HG02852 (cell line): ENCODE measurements around the gene PMF1.
"Not testable (repeated sequence)": the region's sequence is repeated elsewhere in the genome, so short reads cannot be mapped to it uniquely, and the experiment has no call there.

Experiments
- ATAC-seq: cut with Tn5 transposase; IDR thresholded peaks from one replicate; pipeline ENCODE4 v1.9.1; 2021; ENCODE audit warnings: mild to moderate bottlenecking, moderate library complexity; ENCODE audit not compliant: unreplicated experiment

PMF1 gene

DNA sequence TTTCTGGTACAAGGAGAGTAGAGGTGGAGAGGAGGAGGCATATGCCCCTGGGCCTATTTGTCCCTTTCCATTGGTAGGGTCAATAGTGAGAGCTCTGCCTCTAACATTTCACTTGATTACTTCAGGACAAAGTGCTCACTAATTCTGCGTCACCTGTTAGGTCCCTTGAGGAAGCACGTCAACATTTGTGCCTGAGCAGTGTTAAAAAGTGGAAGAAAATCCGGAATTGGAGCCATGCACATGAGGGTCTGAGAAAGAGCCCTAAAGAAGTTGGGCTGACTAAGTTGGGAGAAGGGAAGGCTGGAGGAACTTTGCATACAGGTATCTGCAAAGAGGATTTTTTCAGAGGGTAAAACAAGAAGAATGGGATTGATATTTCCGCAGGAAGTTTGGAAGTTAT, 17.0 kb upstream of the PMF1 start:
- no peak for ATAC-seq

DNA sequence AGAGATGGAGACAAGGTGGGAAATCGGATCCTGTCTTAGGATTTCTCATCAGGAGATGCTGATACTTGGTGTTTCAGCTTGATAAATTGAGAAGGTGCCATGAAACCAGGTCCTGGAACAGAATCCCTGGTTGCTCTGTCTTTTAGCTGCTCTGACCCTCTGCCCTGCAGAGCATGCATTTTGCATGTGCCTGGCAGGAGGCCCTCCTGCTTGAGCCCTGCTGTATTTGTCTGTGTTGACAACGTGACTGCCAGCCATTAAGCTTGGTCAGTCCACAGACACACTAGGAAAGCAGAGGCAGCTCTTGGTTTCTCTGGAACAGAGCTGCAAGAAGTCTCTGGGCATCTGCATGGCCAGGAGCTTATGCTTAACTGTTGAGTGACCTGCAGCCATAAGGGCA, 16.4 kb upstream of the PMF1 start:
- ATAC-seq = no peak

- no peak for ATAC-seq
Measured at GRCh38 chr1:156198831-156199349, 13.9 kb upstream of the PMF1 start.

DNA sequence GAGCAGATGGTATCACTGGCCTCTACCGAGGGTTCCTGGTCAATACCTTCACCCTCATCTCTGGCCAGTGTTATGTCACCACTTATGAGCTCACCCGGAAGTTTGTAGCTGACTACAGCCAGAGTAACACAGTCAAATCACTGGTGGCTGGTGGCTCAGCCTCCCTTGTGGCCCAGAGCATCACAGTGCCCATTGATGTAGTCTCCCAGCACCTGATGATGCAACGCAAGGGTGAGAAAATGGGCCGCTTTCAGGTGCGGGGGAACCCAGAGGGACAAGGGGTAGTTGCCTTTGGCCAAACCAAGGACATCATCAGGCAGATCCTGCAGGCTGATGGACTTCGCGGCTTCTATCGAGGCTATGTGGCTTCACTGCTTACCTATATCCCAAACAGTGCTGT, 12.8 kb upstream of the PMF1 start:
- no peak for ATAC-seq

DNA sequence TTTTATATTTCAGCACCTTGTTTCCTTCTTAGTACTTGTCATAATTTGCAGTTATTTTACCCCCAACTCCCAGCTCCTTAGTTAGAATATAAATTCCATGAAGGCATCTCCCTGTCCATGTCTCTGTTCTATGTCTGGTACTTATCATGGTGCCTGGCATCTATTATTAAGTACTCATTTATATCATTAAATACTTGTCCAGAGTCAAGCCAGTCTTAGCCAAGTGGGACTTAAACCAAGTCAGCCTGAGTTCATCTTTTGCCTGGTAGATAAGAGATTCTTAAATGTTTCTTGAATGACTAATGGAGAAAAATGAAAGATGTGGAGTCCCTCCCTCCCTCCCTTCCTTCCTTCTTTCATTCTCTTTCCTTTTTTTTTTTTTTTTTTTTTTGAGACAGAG, 9.5 kb upstream of the PMF1 start:
- ATAC-seq = no peak

- no peak for ATAC-seq
Measured at GRCh38 chr1:156204686-156205085, 8.1 kb upstream of the PMF1 start.

- no peak for ATAC-seq
Measured at GRCh38 chr1:156211243-156211642, 1.6 kb upstream of the PMF1 start.

DNA sequence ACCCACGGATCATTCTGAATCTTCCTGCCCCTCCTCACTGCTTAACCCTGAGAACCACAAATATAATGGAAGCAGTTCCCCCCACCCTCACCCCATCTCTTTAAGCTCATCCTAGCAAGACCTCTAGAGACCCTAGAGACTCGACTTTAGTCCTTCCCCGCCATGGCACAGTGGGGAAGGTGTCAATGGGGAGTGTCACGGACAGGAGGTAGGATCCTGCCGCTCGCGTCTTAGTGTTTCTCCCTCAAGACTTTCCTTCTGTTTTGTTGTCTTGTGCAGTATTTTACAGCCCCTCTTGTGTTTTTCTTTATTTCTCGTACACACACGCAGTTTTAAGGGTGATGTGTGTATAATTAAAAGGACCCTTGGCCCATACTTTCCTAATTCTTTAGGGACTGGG, 677 bp upstream of the PMF1 start:
- no peak for ATAC-seq

DNA sequence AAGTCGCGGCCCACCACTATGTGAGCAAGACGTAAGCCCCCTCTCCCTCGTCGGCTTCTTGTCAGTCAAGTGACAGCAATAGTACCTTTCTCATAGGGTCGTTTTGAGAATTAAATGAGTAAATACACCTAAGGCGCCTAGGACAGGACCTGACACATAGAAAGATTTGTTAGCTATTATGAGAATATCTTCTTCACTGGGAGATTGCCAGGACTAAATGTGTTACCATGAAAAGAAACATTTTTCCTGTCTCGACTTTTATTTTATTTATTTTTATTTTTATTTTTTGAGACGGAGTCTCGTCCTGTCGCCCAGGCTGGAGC, 798 bp downstream of the PMF1 start:
- no peak for ATAC-seq

- ATAC-seq = no peak
Measured at GRCh38 chr1:156214024-156214748, 1.4 kb downstream of the PMF1 start.

- not testable (repeated sequence) for ATAC-seq
Measured at GRCh38 chr1:156216361-156217086, 3.7 kb downstream of the PMF1 start.

- ATAC-seq = no peak
Measured at GRCh38 chr1:156217871-156218270, 5.1 kb downstream of the PMF1 start.

DNA sequence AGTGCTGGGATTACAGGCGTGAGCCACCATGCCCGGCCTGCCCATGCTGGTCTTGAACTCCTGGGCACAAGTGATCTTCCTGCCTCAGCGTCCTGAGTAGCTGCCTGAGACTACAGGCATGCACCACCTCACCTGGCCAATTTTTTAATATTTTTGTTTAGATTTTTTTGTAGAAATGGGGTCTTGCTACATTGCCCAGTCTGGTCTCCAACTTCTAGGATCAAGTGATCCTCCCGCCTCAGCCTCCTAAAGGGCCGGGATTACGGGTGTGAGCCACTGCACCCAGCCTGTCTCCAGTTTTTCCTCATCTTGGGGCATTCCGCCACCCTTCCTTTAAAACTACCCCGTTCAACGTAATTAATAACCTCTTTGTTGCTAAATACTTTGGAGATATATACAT, 7.4 kb downstream of the PMF1 start:
- no peak for ATAC-seq

- ATAC-seq = no peak
Measured at GRCh38 chr1:156221986-156222692, 9.3 kb downstream of the PMF1 start.

GRCh38 chr1:156225677-156226014, 12.8 kb downstream of the PMF1 start:
- no peak for ATAC-seq

DNA sequence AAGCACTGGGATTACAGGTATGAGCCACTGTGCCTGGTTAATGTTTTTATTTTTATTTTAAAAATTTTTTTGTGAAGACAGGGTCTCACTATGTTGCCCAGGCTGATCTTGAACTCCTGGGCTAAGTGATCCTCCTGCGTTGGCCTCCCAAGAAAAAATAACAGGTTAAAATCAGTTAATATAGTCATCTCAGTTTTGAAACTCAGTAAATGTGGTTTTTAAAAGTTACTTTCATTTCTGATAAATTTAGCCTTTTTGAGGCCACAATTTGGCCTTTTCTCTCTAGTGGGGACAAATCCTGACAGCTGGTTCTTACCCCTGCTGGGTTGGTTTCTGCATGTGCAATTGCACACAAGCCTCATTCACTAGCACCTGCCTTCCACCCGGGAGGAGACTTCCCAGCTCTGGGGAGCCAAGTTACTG, 13.3 kb downstream of the PMF1 start:
- ATAC-seq = peak; percentile 68

GRCh38 chr1:156226782-156227181, 14.0 kb downstream of the PMF1 start:
- no peak for ATAC-seq

DNA sequence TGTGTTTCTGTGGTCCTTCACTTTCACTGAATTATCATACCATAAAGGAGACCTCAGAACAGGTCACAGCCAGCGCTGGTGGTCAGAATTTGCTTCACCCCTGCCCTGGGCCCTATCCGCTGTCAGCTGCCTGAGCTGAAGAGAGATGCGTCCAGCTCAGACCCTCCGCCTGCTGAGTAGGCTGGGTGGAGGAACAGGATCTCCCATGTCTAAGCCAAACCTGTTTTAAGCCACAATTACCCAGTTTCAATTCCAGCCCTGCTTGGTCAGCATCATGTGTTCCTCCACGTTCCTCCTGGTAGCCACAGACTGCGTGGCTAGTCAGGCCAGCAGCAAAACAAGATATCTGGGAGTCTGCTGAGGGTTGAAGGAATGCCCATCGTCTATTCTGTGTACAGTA, 15.7 kb downstream of the PMF1 start:
- ATAC-seq = no peak

DNA sequence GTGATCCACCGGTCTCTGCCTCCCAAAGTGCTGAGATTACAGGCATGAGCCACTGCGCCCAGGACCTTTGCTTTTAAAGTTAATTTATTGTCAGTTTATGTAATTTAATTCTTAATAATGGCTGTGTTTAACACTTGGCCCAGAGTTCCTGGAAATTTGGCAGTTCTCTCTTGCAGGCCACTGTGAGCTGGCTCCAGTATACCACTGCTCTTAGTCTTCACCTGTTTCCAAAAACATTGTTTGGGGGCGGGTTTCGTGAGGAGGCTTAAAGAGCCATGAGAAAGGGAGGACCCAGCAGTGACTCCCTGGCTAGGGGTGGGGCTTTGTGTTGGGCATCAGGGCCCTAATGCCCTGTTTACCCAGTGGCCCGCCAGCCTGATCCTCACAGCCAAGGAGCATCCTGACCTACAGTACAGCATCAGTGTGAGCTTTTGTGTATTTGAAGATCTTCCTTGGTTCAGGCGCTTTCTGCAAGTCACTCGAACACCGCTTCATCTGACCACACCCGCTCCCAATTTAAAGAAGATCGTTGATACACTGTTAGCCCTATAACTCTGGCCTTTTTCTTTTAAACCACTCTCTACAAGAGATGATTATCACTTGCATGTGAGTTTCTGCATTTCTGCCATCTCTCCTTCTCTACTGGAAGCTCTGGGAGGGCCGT, 17.1 kb downstream of the PMF1 start:
- no peak for ATAC-seq

DNA sequence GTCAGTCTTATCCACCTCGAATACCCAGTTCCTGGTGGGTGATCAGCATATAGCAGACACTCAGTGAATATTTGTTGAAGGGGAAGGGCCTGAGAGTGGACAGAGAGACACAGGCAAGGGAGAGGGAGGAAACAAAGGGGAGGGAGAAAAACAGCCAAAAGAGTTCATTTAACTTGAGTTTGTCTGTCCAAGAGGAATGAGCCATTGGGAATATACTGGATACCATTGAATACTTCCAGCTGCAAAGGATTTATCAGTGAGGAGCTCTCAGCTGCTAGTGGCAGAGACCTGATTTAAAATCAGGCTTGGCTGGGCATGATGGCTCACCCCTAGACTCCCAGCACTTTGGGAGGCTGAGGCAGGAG, 17.6 kb downstream of the PMF1 start:
- no peak for ATAC-seq

DNA sequence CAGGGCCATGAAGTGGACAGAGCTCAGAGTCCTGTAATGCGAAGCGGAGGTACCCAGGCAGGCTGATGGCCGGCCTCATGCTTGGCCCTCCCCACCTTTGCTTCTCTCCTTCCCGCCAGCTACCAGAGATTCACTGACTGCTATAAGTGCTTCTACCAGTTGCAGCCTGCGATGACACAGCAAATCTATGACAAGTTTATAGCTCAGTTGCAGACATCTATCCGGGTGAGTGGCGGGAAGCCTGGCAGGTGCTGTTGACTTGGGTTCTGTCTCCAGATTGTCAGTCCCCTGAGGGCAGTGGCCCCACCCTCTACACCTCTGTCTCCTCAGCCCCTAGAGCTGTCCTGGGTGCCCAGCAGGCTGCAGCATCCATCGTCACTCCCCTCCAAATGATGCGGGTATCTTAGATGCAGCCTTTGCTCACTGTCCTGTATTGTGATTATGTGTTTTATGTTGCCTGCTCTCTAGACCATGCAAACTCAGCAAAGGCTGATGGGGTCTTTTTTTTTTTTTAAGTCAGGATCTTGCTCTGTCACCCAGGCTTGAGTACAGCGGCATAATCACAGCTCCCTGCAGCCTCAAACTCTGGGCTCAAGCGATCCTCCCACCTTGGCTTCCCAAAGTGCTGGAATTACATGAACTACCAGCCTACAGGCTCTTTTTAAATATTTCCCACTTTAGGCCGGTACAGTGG, 19.5 kb downstream of the PMF1 start:
- no peak for ATAC-seq
